GM12878 (cell line): ENCODE results near the gene GBP5.

Experiments used
- BRCA1 ChIP-seq: IDR thresholded peaks from 2 replicates; pipeline ENCODE4 v1.6.1; 2011; ENCODE audit warnings: low read depth, low read length, improper control_type of control experiment
- CTCF ChIP-seq, 3 experiments: IDR thresholded peaks in 2 of 3; conservative IDR thresholded peaks in 1 of 3; 2 replicates each; pipeline ENCODE4 v1.5.1; 2011; ENCODE audit warnings: low read depth in 3 of 3, low read length in 3 of 3, mild to moderate bottlenecking in 3 of 3, control low read depth in 2 of 3, moderate library complexity in 2 of 3, inconsistent platforms in 1 of 3, mixed read lengths in 1 of 3; ENCODE audit not compliant: control insufficient read depth in 2 of 3, insufficient read depth in 1 of 3; ENCODE audit errors: extremely low read depth in 1 of 3
- EZH2 ChIP-seq: IDR thresholded peaks from 2 replicates; pipeline ENCODE4 v1.6.1; 2012; ENCODE audit warnings: low read depth, mild to moderate bottlenecking, control low read depth, inconsistent platforms, low read length, borderline replicate concordance; ENCODE audit not compliant: control insufficient read depth
- MXI1 ChIP-seq: fragments of 150-350 bp; IDR thresholded peaks from 2 replicates; pipeline ENCODE4 v1.6.1; 2011; ENCODE audit warnings: low read depth, mild to moderate bottlenecking, inconsistent platforms, low read length, improper control_type of control experiment
- NFYB ChIP-seq: IDR thresholded peaks from 2 replicates; pipeline ENCODE4 v1.6.1; 2011; ENCODE audit warnings: low read depth, mild to moderate bottlenecking, low read length, improper control_type of control experiment, moderate library complexity; ENCODE audit not compliant: insufficient read depth
- PML ChIP-seq: IDR thresholded peaks from 2 replicates; pipeline ENCODE4 v1.6.1; 2012; ENCODE audit warnings: low read length, inconsistent platforms
- RAD21 ChIP-seq: IDR thresholded peaks from 2 replicates; pipeline ENCODE4 v1.6.1; 2011; ENCODE audit warnings: mild to moderate bottlenecking, low read depth, low read length, moderate library complexity; ENCODE audit not compliant: insufficient read depth
- USF2 ChIP-seq: IDR thresholded peaks from 2 replicates; pipeline ENCODE4 v1.6.1; 2011; ENCODE audit warnings: low read depth, low read length, improper control_type of control experiment, borderline replicate concordance
- ZBTB11 ChIP-seq: fragments of 450-650 bp; formaldehyde crosslinking; IDR thresholded peaks from 2 replicates; pipeline ENCODE4 v1.5.0; 2022; ENCODE audit warnings: mild to moderate bottlenecking, missing genetic modification characterization
- TF ChIP-seq, protein P1 (sequence below): IDR thresholded peaks from 2 replicates; pipeline ENCODE4 v1.6.1; 2012; ENCODE audit warnings: improper control_type of control experiment, low read depth, low read length; ENCODE audit not compliant: insufficient replicate concordance

DNA sequence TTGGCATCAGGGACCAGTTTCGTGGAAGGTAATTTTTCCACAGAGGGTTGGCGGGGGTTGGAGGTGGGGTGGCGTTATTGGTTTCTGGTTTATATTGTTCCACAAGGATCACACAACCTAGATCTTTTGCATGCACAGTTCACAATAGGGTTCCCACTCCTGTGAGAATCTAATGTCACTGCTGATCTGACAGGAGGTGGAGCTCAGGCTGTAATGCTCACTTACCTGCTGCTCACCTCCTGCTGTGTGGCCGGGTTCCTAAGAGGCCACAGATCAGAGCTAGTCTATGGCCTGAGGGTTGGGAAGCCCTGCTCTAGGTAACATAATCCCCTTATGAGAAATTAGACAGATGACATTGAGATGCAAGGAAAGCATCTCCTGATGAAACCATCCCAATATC is 12.6 kb downstream of the GBP5 start:
- TF ChIP-seq, protein P1, sequence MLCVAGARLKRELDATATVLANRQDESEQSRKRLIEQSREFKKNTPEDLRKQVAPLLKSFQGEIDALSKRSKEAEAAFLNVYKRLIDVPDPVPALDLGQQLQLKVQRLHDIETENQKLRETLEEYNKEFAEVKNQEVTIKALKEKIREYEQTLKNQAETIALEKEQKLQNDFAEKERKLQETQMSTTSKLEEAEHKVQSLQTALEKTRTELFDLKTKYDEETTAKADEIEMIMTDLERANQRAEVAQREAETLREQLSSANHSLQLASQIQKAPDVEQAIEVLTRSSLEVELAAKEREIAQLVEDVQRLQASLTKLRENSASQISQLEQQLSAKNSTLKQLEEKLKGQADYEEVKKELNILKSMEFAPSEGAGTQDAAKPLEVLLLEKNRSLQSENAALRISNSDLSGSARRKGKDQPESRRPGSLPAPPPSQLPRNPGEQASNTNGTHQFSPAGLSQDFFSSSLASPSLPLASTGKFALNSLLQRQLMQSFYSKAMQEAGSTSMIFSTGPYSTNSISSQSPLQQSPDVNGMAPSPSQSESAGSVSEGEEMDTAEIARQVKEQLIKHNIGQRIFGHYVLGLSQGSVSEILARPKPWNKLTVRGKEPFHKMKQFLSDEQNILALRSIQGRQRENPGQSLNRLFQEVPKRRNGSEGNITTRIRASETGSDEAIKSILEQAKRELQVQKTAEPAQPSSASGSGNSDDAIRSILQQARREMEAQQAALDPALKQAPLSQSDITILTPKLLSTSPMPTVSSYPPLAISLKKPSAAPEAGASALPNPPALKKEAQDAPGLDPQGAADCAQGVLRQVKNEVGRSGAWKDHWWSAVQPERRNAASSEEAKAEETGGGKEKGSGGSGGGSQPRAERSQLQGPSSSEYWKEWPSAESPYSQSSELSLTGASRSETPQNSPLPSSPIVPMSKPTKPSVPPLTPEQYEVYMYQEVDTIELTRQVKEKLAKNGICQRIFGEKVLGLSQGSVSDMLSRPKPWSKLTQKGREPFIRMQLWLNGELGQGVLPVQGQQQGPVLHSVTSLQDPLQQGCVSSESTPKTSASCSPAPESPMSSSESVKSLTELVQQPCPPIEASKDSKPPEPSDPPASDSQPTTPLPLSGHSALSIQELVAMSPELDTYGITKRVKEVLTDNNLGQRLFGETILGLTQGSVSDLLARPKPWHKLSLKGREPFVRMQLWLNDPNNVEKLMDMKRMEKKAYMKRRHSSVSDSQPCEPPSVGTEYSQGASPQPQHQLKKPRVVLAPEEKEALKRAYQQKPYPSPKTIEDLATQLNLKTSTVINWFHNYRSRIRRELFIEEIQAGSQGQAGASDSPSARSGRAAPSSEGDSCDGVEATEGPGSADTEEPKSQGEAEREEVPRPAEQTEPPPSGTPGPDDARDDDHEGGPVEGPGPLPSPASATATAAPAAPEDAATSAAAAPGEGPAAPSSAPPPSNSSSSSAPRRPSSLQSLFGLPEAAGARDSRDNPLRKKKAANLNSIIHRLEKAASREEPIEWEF, result no peak
- TF ChIP-seq USF2 (no peak), CTCF (IDR thresholded peaks at IDR 0.05 in 2 of 3, conservative IDR thresholded peaks at IDR 0.05 in 1 of 3; ENCODE audit: control insufficient read depth in 2 of 3, extremely low read depth in 1 of 3, insufficient read depth in 1 of 3, low read depth in 3 of 3, low read length in 3 of 3) (no peak), RAD21 (no peak), BRCA1 (no peak), MXI1 (no peak), PML (no peak), NFYB (no peak), EZH2 (no peak), ZBTB11 (no peak)
